Measurements from ENCODE around the gene FAM47B.

Gene FAM47B

GRCh38 chrX:34942496-34942895 is at the start of gene FAM47B:
Gene FAM47B (plus strand): TSS chrX:34942796. CDS start chrX:34942832, 36 bp downstream.
- DNase-seq (ENCODE audit: insufficient read length, low spot score) (no peak), FAIRE-seq (no peak)
- TF ChIP-seq POLR2A (IDR thresholded peaks at IDR 0.05; ENCODE audit: low read depth, low read length), result no peak

- no peak for TF ChIP-seq POLR2A (IDR thresholded peaks at IDR 0.05; ENCODE audit: low read depth, low read length)
- DNase-seq (ENCODE audit: insufficient read length, low spot score), result no peak
- FAIRE-seq, result no peak
Observed at GRCh38 chrX:34893741-34894140, 48.9 kb upstream of the FAM47B start.

GRCh38 chrX:34900691-34901090 is 41.9 kb upstream of the FAM47B start:
- DNase-seq (ENCODE audit: insufficient read length, low spot score) (no peak), FAIRE-seq (no peak)
- no peak for TF ChIP-seq POLR2A (IDR thresholded peaks at IDR 0.05; ENCODE audit: low read depth, low read length)

- FAIRE-seq (no peak), DNase-seq (ENCODE audit: insufficient read length, low spot score) (no peak)
- TF ChIP-seq POLR2A (IDR thresholded peaks at IDR 0.05; ENCODE audit: low read depth, low read length), result no peak
Observed at GRCh38 chrX:34901761-34902160, 40.8 kb upstream of the FAM47B start.

- DNase-seq (ENCODE audit: insufficient read length, low spot score) (no peak), FAIRE-seq (no peak)
- no peak for TF ChIP-seq POLR2A (IDR thresholded peaks at IDR 0.05; ENCODE audit: low read depth, low read length)
Observed at GRCh38 chrX:34903316-34903715, 39.3 kb upstream of the FAM47B start.

GRCh38 chrX:34909151-34909550 is 33.4 kb upstream of the FAM47B start:
- FAIRE-seq (no peak), DNase-seq (ENCODE audit: insufficient read length, low spot score) (no peak)
- no peak for TF ChIP-seq POLR2A (IDR thresholded peaks at IDR 0.05; ENCODE audit: low read depth, low read length)

- TF ChIP-seq POLR2A (IDR thresholded peaks at IDR 0.05; ENCODE audit: low read depth, low read length), result no peak
- FAIRE-seq, result no peak
- no peak for DNase-seq (ENCODE audit: insufficient read length, low spot score)
Observed at GRCh38 chrX:34915463-34916225, 27.0 kb upstream of the FAM47B start.

GRCh38 chrX:34917146-34917545 is 25.4 kb upstream of the FAM47B start:
- DNase-seq (ENCODE audit: insufficient read length, low spot score), result no peak
- no peak for FAIRE-seq
- TF ChIP-seq POLR2A (IDR thresholded peaks at IDR 0.05; ENCODE audit: low read depth, low read length), result no peak

GRCh38 chrX:34918091-34918736 is 24.4 kb upstream of the FAM47B start:
- DNase-seq (ENCODE audit: insufficient read length, low spot score), result no peak
- no peak for TF ChIP-seq POLR2A (IDR thresholded peaks at IDR 0.05; ENCODE audit: low read depth, low read length)
- FAIRE-seq, result no peak

GRCh38 chrX:34918856-34919255 is 23.7 kb upstream of the FAM47B start:
- DNase-seq (ENCODE audit: insufficient read length, low spot score), result peak; percentile 1
- TF ChIP-seq POLR2A (IDR thresholded peaks at IDR 0.05; ENCODE audit: low read depth, low read length), result no peak
- no peak for FAIRE-seq

- no peak for FAIRE-seq
- DNase-seq (ENCODE audit: insufficient read length, low spot score), result no peak
- no peak for TF ChIP-seq POLR2A (IDR thresholded peaks at IDR 0.05; ENCODE audit: low read depth, low read length)
Observed at GRCh38 chrX:34927866-34928265, 14.7 kb upstream of the FAM47B start.

- no peak for TF ChIP-seq POLR2A (IDR thresholded peaks at IDR 0.05; ENCODE audit: low read depth, low read length)
- FAIRE-seq (no peak), DNase-seq (ENCODE audit: insufficient read length, low spot score) (no peak)
Observed at GRCh38 chrX:34943235-34943634, 639 bp downstream of the FAM47B start.

- FAIRE-seq (no peak), DNase-seq (ENCODE audit: insufficient read length, low spot score) (no peak)
- TF ChIP-seq POLR2A (IDR thresholded peaks at IDR 0.05; ENCODE audit: low read depth, low read length), result no peak
Observed at GRCh38 chrX:34956916-34957315, 14.3 kb downstream of the FAM47B start.

- no peak for FAIRE-seq
- no peak for TF ChIP-seq POLR2A (IDR thresholded peaks at IDR 0.05; ENCODE audit: low read depth, low read length)
- DNase-seq (ENCODE audit: insufficient read length, low spot score), result no peak
Observed at GRCh38 chrX:34961662-34962061, 19.1 kb downstream of the FAM47B start.

GRCh38 chrX:34972206-34972605 is 29.6 kb downstream of the FAM47B start:
- TF ChIP-seq POLR2A (IDR thresholded peaks at IDR 0.05; ENCODE audit: low read depth, low read length), result no peak
- FAIRE-seq (no peak), DNase-seq (ENCODE audit: insufficient read length, low spot score) (no peak)

All from H54 (cell line).